GM19438 (cell line): ENCODE measurements around the gene LMO2.
"Not testable (repeated sequence)": the region's sequence is repeated elsewhere in the genome, so short reads cannot be mapped to it uniquely, and the experiment has no call there.

Experiments
- ATAC-seq: cut with Tn5 transposase; IDR thresholded peaks from one replicate; pipeline ENCODE4 v1.9.1; 2021; ENCODE audit warnings: low read depth; ENCODE audit not compliant: unreplicated experiment

Gene LMO2

DNA sequence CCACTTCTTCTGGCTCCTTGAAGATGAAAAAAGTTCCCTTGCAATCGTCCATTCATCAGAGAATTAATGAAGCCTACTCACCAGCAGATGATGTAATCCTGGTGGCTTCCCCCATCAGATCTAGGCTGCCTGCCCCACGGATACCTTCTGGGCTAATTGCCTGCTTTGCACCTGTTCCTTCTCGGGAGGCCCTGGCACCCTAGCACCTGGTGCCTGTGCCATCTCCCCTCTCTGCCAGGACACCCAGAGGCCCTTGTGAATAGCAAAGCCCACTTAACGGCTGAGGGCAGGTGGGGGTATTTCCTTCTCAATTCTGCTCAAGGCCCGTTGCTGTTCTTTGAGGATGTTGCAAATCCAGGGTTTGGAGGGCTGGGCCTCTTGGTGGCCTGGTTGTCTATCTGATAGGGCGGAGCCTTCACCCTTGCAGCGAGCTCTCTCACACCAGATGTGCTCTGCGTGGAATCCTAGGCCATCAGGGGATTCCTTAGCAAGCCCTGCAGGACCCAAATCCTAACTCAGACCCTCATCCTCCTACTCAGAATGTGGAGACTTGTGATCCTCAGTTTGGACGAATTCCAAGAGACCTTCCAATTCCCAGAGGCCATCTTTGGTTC is at the start of gene LMO2:
LMO2 (minus strand) TSS at position 363 of the 614 bp plus-strand sequence. CDS start 22,360 bp downstream, outside the sequence.
- ATAC-seq = peak; percentile 31

DNA sequence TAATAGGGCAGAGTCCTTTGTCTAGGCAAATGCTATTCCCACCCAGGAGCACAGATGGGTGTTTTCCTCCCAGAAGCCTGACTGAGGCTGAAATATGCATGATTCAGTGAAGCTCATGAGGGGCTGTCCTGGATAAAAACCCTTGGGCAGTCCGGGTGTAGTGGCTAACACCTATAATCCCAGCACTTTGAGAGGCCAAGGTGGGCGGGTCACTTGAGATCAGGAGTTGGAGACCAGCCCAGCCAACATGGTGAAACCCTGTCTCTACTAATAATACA is 48.6 kb upstream of the LMO2 start:
- no peak for ATAC-seq

DNA sequence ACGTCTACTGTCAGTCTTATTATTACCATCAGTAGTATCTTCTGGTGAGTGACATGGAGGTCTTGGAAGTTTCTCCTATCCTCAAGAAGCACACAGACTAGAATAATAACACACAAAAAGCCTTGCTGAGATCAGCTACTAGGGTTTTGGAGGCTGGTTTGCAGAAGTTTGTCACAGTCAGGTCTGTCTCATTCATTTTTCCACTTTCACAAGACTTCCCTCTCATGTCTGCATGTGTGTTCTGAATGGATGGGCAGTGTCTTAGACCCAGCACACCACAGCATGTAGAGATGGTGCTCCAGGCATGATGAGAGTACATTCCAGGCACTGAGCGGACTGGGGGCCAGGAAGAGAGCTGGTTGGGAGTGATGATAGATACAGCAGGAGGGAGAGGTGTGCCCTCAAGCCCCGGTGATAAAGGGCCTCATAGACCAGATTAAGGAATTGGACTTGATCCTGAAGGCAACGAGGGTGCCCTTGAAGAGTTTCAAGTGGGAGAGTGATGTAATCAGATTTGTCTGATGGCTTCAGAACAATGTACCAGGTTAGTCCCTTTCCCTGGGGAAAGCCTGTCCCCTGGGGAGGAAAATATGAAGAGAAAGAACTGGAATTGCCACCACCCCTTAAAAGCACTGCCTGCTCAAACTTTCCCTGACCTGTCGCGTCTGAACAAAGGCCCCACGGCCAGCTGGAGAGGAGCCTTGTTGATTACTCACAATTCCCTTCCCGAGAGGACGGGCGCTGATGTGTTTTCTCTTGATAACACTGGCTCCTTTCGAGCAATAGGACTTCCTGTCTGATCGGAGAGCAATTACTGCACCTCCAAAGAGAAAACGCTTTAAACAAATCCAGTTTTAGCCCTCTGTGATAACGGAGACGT is 45.1 kb upstream of the LMO2 start:
- no peak for ATAC-seq

GRCh38 chr11:33935461-33936456 is 43.9 kb upstream of the LMO2 start:
- ATAC-seq = no peak

GRCh38 chr11:33935005-33935404 is 43.1 kb upstream of the LMO2 start:
- ATAC-seq = no peak

GRCh38 chr11:33934450-33934849 is 42.6 kb upstream of the LMO2 start:
- no peak for ATAC-seq

- no peak for ATAC-seq
Observed at GRCh38 chr11:33933602-33934001, 41.7 kb upstream of the LMO2 start.

DNA sequence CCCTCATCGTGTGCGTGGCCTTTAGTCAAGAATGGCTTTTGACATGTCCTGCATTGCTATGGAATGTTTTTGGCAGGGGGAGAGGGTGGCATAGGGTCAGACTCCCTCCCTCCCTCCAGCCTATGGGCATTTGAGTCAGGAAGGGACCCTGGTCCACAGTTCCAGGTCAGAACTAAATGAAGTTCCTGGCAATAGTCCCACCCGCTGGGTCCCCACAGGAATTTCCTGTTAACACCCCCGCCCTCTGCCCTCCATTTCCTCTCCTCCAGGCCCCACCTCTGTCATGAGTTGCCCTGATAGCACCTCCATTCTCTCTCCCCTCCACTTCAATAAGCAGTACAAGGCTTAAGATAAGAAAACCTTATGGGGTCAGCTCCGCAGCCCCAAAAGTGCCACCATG is 40.8 kb upstream of the LMO2 start:
- no peak for ATAC-seq

- ATAC-seq = not testable (repeated sequence)
Observed at GRCh38 chr11:33931739-33932366, 40.0 kb upstream of the LMO2 start.

DNA sequence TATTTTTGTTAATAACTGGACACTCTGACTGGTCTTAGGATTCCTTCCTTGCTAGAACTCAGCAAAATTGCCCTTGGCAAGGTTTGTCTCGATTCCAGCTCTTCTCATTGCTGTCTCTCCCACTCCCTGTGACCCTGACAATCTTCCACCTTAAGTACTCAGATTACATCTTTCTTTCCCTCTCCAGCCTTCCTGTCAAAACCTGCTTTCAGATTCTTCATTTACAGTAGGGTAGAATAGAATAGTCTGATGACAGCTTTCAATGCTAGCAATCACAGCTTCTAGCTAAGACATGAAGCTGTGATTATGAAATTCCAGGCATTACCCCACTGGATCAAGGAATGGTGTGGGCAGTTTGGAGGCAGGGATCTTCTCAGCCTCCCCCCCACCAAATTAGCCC is 39.2 kb upstream of the LMO2 start:
- ATAC-seq = no peak

GRCh38 chr11:33930317-33931021 is 38.6 kb upstream of the LMO2 start:
- no peak for ATAC-seq

GRCh38 chr11:33928564-33928963 is 36.7 kb upstream of the LMO2 start:
- no peak for ATAC-seq

GRCh38 chr11:33926671-33927552 is 35.0 kb upstream of the LMO2 start:
- ATAC-seq = no peak

- no peak for ATAC-seq
Observed at GRCh38 chr11:33924341-33924740, 32.5 kb upstream of the LMO2 start.

DNA sequence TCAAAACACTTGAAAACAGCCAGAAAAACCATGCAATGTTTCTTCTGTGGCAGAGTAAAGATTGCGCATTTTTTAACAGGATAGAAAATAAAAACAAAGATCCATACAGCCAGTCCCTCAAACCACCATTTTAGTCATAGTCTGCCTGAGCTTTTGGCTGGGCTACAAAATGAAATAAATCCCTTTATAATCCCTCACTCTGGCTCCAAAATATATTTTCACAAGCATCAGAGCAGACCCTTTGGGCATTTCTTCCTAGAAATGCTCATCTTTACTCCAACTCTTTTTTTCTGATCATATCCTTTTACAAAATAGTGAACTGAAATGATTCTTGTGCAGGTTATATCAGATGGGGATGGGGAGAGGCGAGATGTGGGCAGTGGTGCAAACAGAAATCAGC is 31.8 kb upstream of the LMO2 start:
- no peak for ATAC-seq

DNA sequence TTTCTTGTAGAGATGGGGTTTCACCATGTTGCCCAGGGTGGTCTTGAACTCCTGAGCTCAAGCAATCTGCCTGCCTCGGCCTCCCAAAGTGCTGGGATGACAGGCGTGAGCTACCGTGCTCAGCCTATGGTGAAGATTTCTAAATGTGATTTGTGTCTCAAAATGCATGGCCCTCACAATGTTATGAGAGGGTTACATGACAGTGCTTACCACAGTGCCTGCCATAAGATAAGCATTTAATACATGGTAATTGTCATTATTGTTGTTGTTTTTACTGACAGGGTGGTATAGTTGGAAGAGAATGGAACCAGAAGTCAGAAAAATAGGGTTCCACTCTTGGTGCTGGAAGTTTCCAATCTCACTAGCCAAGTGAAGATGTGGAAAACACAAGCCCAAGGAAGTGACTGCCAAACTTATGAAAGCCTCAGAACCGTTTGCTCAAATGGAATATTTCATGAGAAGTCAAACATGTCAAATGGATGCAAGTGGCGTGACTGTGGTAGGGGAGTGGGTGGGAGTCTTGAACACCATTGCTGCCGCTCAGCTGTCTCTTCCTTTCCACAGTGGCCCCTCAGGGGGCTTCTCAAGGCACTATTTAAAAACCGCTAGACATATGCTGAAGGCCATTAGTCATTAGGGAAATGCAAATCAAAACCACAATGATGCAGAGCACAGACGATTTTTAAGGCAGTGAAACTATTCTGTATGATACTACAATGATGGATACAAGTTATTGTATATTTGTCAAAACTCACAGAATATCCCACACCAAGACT is 29.1 kb upstream of the LMO2 start:
- peak; percentile 85 for ATAC-seq

DNA sequence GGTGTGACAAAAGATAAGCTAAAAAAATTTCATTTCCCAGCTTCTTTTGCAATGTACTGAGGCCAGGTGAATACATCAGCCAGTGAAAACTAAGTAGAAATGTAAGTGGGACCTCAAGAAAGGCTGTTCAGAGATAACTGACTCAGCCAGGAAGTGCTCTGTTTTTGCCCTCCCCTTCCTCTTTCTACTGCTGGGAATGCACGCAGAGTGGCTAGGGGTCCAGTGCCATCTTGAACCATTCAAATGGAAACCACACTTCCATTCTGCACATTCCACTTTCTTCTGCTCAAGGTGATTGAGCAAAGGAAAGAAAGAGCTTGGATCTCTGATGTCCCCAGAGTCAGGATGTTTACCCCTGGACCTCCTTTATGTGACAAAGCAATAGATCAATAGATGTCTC is 27.8 kb upstream of the LMO2 start:
- no peak for ATAC-seq

DNA sequence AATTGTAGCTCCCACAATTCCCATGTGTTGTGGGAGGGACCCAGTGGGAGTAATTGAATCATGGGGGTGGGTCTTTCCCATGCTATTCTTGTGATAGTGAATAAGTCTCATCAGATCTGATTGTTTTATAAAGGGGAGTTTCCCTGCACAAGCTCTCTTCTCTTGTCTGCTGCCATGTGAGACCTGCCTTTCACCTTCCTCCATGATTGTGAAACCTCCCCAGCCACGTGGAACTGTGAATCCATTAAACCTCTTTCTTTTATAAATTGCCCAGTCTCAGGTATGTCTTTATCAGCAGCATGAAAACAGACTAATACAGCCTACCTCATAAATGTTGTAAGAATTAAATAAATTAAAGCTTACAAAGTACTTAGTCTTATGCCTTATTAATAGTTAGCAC is 25.5 kb upstream of the LMO2 start:
- not testable (repeated sequence) for ATAC-seq
